C4-2B (cell line): ENCODE measurements around the gene GAREM2.

Source experiments
- CTCF ChIP-seq: fragments of 450-650 bp; conservative IDR thresholded peaks from 2 replicates; pipeline ENCODE4 v1.5.1; 2017; ENCODE audit warnings: mild to moderate bottlenecking
- ZFX ChIP-seq: fragments of 450-650 bp; IDR thresholded peaks from 2 replicates; pipeline ENCODE4 v1.6.1; 2017

GRCh38 chr2:26162963-26163362 is 9.9 kb upstream of the GAREM2 start:
- TF ChIP-seq CTCF, result no peak
- TF ChIP-seq ZFX, result no peak
